HG02870 (cell line): Measurements from ENCODE around the gene FBXL2.
"Not testable (repeated sequence)": the region's sequence is repeated elsewhere in the genome, so short reads cannot be mapped to it uniquely, and the experiment has no call there.

ENCODE experiments used
- ATAC-seq: cut with Tn5 transposase; IDR thresholded peaks from one replicate; pipeline ENCODE4 v1.9.1; 2021; ENCODE audit warnings: mild to moderate bottlenecking, moderate library complexity; ENCODE audit not compliant: unreplicated experiment

FBXL2 gene

DNA sequence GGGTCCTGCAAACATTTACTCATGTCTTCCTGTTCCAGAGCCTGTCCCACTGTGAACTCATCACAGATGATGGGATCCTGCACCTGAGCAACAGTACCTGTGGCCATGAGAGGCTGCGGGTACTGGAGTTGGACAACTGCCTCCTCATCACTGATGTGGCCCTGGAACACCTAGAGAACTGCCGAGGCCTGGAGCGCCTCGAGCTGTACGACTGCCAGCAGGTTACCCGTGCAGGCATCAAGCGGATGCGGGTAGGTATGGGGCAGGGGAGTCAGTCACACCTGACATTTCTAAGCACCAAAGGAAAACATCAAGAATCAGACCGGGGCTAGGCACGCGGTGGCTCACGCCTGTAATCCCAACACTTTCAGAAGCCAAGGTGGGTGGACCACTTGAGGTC, 106.7 kb downstream of the FBXL2 start:
- ATAC-seq, result no peak

DNA sequence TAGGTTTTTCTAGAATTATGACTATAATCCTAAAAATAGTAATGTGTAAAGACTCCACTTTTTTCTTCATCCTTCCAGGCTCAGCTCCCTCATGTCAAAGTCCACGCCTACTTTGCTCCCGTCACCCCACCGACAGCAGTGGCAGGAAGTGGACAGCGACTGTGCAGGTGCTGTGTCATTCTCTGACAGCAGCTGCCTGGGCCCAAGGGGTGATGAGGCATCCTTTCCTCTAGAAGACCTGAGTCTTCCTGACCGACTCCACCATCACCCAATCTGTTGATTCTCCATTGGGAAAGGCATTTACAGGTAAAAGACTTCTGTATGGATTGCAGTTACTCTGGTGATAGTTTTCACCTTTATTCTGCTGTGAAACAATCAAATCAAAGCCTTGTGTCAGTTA, 108.2 kb downstream of the FBXL2 start:
- ATAC-seq, result no peak

DNA sequence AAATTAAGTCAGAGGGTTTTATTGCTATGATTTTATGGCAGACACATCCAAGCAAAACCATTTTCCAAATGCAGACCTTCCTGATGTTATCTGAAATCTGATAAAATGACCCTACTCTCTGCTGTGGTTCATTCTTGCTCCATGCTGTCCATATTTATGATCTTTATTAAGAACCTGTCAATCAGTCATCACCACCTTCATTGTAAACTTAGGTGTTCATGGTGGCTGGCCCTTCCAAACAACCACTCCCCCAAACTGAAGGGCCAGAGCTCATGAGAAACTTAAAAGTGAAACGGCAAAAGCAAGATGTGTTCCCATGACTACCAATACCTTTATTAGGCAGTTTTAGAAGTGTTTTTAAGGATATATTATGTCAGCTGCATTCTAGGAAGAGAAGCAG, 109.4 kb downstream of the FBXL2 start:
- no peak for ATAC-seq

DNA sequence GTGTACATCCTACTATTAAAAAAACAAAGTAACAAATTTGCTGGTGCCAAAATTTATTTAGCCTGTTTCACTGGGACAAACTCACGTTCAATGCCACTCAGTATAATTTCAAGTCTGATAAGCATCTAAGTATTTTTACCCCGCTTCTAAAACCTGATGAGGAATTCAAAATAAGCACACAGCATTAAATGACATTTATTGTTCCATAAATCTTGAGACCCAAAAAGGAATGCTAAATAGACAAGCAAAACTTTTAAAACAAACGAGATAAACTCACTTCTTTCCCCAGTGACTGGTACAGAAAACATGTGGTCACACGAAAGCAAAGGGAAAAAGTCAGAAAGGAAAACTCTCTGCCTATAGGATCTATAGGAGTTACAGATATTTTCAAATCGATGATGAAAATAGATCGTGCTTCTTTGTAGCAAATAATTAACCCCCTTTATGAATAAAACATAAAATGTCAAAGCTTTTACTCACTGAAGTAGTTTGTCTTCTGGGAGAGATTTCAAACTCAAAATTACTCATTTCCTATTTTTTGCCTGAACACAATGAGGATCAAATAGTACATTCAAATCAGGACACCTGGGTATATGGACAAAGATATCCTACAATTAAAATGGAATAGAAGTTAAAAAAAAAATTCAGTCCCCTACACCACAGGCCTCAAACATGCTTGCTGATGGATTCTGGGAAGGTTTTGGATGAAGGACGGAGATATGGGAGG, 111.3 kb downstream of the FBXL2 start:
- ATAC-seq, result no peak

DNA sequence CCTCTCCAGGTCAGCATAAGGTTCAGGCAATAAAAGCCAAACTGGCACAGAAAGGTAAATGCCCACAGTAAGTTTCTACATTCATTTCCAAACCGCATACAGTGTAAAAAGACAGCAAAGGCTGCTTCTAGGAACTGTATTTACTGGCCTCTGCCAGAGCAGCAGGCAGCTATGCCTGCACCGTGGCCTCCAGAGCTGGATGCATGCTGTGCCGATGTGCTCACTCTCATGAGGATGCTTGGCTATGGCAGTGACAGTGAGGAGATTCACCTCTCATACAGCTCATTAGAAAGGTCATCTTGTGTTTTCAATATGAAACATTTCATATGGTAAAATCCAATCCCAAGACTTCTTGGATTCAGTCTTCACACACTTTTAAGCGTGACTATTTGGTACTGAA, 112.7 kb downstream of the FBXL2 start:
- ATAC-seq, result no peak

DNA sequence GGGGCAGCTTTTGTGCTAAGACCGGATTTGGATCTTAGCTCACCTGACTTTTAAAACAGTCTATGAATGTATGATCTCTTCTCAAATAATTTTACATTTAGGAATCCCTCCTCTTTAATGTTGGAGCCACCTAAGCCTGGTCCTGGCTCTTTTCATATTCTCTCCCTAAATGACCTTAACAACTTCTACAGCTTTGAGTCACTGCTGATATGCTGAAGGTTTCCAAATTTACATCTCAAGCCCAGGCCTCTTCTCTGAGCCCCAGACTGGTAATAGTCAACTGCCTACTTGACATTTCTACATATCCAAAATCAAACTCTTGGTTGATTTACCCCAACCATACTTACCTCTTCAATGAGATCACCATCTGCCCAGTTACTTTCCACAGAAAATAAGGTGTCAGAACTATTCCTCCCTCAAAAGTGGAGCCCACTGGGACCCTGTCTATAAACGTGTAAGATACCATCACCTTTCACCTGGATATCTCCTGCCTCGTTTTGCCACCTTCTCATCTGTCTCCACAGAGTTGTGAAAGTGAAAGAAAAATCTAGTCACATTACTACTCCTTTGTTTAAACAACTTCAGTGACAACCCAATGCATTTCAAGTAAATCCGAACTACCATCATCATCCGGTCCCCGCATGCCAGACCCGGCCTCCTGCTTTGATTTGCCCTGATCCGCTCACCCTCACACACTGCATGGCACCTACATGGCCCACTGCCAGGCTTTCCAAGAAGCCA, 114.2 kb downstream of the FBXL2 start:
- ATAC-seq, result no peak

DNA sequence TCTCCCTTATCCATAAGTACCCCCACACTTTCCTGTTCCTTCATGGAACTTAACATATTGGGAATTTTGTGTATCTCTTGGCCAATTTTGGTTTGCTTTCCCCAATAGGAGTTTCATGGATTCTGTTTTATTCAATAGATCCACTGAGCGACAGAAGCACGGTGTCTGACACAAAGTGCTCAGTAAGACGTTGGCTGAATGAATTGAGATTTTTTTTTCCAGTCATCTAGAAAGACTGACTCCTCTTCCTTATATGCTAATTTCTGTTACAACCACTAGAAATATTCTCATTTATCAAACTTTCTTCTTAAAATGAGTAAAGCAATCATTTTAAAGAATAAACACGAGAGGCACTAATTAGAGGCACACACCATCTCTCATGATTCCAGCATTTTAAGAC, 114.9 kb downstream of the FBXL2 start:
- ATAC-seq, result no peak

DNA sequence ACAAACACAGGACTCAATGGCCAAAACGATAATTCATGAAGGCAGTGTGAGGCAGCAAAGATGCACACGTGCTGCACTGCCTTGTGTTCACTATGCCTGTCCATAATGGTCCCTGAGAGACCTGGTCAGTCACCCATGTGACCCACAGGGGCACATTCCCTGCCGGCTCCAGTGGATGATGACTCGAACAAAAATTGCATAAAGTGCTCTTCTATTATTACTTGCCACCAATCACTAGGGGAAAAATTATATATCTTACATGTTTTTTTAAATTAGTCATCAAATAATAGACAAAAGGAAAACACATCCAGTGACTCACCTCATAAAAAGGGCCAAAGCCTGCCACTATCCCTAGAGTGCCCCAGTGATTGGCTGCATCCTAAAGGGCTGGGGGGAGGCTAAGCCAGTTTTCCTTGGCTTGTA, 115.5 kb downstream of the FBXL2 start:
- no peak for ATAC-seq

DNA sequence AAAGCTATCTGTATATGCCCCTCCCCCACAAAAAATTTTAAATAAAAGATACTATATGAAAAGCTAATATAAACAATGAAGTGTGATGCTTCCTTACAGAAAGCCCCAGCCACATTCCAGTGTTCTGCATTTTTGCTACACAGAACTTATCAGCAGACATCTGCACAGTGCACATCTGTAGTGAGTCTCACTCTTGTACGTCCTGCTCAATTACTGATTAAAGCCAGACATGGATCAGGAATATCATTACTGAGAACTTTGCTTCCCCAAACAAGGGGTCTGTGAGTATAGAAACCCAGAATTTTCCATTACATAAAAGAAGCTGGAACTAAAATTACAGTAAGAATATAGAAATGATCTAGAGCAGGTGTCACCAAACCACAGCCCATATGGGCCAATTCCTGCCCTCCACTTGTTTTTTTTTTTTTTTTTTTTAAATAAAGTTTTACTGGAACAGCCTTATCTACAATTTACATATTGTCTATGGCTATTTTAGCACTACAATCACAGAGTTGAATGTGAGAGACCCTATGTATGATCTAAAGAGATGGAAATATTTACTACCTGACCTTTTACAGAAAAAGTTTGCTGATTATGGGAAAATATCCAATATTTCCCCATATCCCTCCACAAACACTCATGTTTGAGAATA, 117.3 kb downstream of the FBXL2 start:
- ATAC-seq, result no peak

DNA sequence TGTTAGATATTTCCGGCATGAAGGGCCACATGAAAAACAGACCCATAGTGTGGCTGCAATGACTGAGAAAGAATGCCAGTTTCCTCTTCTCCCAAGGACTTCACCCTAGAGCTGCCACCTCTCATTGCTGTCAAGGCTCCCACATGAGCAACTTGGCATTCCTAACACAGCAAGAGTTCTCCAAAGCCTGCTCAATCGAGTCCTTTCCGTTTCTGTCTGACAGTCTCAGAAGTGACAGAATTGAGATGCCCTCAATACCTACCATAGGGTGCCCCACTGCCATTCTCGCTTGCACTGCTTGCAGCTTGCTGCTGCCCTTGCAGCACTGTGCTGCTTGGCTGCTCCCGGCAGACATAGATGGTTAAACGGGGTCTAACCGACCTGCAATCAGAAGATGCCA, 118.7 kb downstream of the FBXL2 start:
- no peak for ATAC-seq

DNA sequence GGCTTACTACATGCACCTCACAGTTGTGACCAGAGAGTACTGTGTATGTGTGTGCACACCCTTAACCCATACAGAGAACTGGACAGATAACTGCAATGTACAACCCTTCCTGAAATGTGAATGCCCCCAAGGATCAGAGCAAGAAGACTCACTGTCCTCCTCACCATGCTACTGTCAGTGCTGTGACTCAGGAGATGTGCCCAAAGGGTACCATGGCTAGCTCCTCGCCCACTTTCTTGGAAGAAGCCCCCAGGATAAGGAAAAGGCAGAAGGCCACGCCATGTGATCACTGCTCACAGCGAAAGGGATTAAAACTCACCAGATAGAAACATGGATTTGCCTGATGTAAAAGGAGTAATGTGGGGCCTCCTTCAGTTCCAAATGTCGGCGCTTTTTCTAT, 121.2 kb downstream of the FBXL2 start:
- no peak for ATAC-seq

DNA sequence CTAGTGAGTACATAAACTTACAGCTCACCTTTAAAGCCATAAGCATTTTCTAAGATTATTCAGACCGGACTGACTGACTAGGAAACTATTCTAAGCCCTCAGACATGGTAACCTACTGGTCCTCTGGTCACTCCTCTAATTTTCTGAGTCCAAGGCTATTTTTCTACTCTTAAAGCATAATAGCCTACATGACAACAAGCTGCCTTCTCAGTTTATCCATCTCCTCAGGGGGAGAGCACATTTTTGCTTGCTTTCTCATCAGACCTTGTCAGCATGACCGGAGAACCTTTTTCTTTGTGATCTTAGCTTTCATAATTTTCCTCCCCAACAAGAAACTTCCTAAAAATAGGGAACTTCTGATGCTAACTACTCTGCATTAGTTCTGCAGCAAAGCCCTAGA, 124.5 kb downstream of the FBXL2 start:
- ATAC-seq, result no peak

DNA sequence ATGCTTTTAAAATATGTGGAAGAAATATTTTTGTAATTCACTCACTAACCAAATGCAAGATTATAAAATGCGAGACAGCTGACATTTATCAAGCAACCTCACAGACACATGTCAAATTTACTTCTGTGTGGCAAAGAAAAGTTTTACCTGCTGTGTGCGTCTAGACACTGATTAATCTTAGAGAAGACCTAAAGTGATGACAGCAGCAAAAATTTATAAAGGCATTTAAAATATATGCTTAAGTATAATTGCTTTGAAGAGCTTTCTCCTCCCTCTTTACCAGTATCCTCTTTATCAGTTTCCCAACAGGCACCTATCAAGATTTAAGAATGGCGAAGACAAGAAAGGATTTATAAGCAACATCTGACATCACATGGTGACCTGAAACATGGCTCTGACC, 125.7 kb downstream of the FBXL2 start:
- ATAC-seq, result no peak

DNA sequence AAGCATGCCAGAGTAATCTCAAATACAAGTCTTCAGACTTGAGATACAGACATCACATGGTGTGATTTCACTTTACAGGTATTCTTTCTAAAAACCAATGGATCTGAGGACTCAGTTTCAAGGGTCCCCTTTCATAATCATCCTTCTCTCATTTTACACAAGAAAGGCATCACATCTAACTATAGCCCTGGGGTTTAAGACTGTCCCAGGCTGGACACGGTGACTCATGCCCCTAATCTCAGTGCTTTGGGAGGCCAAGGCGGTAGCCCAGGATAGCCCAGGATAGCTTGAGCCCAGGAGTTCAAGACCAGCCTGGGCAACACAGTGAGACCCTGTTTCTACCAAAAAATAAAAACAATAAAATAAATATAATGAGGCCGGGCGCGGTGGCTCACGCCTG, 126.5 kb downstream of the FBXL2 start:
- ATAC-seq, result no peak

DNA sequence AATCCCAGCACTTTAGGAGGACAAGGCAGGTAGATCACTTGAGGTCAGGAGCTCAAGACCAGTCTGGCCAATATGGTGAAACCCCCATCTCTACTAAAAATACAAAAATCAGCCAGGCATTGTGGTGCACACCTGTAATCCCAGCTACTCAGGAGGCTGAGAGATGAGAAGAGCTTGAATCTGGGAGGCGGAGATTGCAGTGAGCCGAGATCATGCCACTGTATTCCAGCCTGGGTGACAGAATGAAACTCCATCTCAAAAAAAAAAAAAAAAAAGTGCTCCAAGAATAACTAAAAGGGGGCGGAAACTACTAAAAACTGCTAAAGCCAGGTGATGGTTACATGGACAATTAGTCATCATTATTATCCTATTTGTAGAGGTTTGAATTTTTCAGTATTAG, 133.6 kb downstream of the FBXL2 start:
- not testable (repeated sequence) for ATAC-seq

DNA sequence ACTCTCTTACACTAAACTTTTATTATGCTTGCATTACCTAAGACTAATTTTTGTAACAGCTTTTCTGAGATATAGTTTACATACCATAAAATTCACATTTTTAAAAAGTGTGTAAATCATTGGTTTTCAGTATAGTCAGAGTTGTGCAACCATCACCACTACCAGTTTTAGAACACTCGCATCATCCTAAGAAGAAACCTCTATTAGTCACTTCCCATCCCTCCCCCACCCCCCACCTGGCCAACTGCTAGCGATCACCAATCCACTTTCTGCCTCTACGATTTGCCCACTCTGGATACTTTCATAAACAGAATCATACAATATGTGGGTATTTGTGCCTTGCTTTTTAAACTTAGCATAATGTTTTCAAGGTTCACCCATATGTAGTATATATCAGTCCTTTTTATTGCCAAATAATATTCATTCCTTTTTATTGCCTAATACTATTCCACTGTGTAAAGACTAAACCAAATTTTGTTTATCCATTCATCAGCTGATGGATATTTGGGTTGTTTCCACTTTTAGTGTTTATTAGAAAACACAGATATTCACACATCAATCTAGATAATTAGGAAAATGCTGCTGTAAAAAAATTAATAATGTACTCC, 139.9 kb downstream of the FBXL2 start:
- ATAC-seq, result no peak

DNA sequence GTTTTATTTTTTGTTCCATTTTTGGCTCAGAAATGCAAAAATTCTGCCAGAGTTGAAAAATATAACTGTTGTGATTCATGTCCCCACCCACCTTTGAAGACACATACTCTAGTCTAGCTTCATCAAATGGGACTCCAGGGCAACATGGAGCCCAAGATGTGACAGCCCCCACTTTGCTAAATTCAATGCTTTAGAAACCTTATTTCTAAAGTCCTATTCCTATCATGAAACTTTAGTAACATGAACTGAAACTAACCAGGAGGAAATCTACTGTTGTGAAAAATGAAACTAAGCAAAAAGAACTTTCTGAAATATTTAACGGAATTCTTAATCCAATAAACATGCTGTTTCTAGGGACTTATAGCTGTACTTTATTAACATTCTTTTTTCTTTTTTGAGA, 142.7 kb downstream of the FBXL2 start:
- ATAC-seq, result peak; percentile 59

DNA sequence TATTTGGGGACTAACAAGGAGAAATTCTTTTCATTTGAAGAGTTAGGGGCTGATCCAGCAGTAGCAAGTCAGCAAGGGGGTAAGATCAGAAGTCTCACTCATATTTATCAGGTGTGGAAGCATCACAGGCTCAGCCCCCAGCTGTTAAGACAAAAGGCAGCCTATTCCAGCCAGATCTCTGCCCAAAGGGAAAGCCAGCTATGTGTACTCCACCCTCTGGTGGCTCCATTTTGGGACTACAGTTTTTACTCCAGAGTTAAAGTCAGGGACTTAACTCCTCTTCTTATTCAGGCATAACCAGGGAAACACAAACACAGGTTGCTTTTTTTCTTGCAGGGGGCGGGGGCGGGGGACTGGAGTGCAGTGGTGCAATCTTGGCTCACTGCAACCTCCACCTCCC, 143.7 kb downstream of the FBXL2 start:
- no peak for ATAC-seq

DNA sequence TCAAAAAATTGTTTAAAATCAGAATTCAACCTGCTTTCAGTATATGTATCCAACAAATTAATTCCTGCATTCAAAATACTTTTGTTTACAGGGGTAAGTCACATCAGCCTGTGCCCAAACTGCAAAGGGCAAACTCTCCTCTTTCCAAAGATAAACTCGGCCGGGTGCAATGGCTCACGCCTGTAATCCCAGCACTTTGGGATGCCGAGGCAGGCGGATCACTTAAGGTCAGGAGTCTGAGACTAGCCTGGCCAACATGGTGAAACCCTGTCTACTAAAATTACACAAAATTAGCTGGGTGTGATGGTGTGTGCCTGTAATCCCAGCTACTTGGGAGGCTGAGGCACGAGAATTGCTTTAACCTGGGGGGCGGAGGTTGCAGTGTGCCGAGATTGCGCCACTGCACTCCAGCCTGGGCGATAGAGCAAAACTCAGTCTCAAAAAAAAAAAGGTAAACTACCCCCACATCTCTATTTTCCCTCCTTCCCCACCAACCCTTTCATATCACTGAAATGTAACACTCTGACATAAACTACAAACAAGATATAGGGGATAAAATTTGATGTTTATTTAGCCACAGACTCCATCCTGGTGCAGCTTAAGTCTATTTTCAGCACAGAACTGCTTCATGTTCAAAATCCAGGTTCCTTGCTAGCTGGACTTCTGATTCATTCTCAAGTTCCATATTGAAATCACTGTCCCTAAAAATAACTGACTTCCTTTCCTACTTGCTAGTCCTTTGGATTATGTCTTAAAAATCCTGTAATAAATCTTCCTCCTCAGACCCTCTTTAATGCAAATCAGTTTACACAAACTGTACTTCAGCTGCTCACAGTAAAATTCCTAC, 147.6 kb downstream of the FBXL2 start:
- no peak for ATAC-seq

DNA sequence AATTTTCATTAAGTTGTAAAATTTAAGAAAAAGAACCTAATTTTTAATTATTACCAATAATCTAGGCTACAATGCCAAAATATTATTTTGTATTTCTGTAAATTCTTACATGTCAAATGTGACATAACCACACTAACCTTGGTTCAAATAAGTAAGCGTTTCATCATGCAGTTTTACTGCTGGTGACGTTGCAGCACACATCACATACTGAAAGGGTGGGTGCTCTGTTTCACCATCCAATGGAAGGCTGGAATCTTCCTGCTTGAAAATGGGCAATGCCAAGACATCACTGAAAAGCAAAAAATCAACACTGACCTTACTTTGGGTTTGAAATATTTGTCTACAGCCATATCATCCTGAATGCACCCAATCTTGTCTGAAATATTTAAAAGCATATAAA, 148.2 kb downstream of the FBXL2 start:
- no peak for ATAC-seq

DNA sequence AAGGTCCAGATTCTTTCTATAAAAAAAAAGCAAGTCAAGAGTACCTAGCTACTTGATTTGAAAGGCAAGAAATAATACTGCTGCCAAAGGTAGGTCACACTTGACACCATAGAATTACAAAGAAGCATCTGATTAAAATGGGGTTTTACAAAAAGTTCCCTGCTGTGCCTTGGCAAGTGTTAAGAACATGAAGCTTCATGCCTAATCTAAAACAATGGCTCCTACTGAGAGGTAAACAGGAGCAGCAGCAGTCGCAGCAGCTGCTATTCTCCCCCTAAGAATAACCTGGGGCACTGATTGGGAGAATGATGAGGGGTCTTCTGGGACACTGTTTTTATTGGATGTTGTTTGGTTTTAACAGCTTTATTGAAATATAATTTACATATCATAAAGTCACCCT, 148.8 kb downstream of the FBXL2 start:
- no peak for ATAC-seq
